Stimulated activated CD8-positive, alpha-beta memory T cell treated with anti-CD3 and anti-CD28 coated beads, Interleukin-15, amount 100 ng/mL, for 24 hours (primary cell): ENCODE results near the gene ATP5F1A.
"Not testable (repeated sequence)": the region's sequence is repeated elsewhere in the genome, so short reads cannot be mapped to it uniquely, and the experiment has no call there.

Experiments used
- DNase-seq: peaks from one replicate; pipeline ENCODE4 v3.0.0-alpha.2; 2020; ENCODE audit warnings: low read depth

The ATP5F1A gene

DNA sequence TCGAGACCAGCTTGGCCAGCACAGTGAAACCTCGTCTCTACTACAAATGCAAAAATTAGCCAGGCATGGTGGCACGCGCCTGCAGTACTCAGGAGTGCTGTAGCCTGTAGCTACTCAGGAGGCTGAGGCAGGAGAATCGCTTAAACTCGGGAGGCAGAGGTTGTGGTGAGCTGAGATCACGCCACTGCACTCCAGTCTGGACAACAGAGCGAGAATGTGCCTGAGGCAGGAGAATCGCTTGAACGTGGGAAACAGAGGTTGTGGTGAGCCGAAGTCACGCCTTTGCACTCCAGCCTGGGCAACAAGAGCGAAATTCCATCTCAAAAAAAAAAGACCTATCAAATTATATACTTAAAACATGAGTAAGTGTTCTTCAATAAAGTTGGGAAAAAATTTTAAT, 50.7 kb downstream of the ATP5F1A start:
- not testable (repeated sequence) for DNase-seq

DNA sequence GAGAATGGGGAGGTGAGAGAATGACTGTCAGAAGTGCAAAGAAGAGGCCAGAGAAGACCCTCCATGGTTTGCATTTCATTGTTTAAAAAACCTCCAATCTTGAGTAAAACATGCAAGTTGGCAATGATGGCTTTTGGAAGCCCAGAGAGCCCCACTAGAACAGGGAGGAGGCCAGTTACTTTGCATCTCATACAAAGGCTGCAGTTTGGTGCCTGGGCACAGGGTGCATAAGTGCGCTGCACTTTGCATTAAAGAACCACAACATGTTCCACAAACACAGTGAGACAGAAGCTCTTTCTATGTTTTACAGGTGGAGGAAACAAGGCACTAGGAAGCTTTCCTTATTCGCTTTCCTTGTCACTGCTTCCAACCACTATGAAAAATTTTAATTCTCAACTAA, 51.4 kb downstream of the ATP5F1A start:
- DNase-seq, result no peak

DNA sequence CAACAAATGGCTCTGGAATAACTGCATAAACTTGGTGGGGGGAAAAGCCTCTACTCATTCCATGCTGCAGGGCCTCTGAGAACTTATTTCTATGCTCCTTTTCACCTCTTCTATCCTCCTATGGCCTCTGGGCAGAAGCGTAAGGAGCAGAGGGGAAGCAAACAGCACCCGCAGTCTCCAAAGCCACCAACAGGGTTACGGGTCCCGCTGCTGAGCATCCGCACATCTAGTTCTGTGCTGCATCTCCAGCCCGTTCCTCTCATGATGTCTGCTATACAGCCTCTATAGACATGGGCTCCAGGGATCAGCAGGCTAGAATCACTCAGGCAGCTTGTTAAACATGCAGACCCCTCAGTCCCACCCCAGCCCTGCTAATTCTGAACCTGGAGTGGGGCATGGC, 52.0 kb downstream of the ATP5F1A start:
- no peak for DNase-seq

DNA sequence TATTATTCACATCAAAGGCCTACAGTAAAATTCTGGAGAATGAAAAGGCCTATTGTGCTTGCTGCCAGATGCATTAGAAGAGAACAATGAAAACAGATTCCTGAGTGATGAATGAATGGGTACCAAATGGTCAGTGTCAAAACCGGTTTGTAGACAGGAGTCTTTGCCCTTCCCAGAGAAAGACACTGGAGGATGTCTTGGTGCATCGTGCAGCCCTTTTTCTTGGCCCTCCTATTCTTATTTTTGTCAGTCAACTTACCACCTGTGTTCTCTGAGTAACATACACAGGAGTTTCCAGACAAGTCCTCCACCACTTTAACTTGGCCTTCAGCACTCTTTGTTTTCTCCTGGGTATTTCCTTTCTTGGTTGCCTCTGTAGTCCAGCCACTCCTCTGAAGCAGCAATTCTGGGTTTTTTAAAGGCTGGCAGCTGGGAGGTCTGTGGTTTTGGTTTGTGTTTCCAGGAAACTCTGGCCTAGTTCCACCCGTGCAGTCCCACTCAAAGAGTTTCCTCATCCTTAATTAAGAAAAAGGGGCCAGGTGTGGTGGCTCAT, 55.4 kb downstream of the ATP5F1A start:
- DNase-seq, result no peak

DNA sequence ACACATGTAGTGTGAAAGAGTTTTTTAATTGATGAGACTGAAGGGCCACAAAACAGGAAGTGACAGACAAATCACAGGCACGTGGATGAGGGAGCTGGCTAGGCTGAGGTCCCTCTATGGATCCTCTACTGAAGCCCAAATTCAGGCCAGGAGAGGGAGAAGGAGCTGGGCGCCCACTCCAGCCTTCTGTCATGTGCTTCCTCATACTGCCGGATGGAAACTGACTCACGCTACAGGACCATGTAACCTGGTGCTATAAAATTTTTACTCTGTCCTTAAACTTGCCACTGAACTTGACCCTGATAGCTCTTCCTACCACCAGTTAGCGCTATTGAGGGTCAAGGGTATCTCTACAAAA, 57.4 kb downstream of the ATP5F1A start:
- DNase-seq, result no peak

DNA sequence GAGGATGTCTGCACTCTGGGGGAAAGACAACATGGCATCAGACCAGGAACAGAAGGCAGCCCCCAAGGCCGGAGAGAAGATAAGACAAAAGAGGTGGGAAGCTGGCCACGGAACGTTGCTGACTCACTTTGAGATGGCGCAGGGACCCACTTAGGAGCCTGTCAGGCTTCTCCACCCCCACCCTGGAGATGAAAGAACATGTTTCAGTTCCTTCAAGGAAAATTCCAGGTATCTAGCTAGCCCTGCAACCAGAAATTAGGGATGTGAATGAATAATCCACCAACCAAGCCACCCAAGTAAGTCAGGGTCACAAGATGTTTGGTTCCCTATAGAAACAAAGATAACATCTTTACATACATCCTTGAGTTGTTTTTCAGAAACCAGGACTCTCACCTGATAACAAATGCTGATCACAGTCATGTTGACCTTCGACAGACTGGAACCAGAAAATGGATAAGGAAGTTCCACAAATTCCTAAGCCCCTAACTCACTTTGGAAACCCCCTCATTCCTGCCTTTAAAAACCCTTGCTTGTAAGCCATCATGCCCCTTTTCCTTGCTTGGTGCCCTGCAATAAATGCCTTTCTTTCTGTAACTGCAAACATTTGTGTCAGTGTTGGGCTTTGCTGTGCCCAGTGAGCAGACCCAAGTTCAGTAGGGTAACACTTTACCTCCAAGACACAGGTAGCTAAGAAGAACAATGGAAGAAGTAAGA, 57.9 kb downstream of the ATP5F1A start:
- no peak for DNase-seq

DNA sequence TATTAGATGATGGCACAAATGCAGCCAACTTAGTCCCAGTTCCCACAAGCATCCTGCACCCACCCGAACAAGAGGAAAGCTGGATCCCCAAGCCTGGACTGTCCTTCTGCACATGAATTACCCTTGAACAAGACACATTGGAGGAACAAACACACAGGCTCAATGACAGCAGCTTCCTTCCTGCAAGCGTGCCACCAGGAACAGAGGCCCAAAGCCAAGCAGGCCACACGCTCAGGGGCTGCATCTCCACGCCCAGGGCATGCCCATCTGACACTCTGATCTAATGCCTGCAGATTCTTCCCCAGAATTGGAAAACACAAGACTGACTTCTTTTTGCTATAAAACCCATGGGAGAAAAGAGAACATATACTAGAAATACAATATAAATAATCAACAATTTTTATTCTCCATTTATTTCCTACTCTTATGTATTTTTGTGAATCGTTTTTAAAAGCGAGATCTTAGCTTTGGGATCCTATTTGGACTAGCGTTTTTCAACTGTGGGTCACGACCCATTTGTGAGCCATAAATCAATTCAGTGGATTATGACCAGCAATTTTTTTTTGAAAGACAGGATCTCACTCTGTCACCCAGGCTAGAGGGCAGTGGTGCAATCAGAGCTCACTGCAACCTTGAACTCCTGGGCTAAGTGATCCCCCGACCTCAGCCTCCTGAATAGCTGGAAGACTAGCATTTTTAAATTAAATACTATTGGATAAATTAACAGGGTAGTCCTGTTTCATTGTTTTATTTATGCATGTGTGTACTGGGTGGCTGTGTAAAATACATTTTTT, 60.4 kb downstream of the ATP5F1A start:
- no peak for DNase-seq

DNA sequence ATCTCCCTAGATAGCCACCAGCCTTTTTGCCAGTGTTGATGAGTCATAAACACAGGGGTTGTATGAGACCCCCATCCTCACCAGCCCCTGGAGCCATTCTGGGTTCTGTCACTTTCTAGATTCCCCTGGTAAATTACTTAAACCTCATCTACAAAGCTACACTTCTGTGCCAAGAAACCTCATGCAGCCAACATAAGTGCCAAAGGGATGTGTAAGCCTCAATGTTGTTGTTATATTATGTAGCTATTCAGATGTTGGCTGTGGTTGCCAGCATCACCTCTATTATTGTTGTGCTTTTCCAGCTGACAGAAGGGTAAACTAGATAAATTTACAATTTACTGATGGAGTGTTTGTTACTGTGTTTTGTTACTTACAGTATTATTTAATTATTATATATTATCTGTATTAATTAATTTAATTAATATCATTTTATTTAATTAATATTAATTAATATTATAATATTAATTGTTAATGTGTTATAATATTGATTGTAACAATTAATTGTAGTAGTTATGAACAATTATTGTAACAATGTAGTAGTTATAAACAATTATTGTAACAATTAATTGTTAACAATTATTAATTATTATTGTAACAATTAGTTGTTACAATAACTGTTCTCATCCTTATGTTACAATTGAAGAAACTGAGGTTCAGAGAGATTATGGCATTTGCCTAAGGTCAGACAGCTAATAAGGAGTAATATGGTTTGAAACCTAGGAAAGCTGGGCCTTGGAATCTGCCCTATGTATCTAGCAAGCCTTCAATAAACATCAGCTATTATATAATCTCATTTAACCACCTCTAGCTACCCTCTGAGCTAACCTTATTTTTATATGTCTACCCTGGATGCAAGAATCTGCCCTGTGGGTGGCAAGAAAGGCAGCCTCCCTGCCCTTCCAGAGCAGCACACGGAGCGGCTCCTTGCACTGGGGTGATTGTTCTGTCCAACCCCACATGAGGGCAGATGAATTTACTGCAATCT, 62.1 kb downstream of the ATP5F1A start:
- DNase-seq, result no peak

DNA sequence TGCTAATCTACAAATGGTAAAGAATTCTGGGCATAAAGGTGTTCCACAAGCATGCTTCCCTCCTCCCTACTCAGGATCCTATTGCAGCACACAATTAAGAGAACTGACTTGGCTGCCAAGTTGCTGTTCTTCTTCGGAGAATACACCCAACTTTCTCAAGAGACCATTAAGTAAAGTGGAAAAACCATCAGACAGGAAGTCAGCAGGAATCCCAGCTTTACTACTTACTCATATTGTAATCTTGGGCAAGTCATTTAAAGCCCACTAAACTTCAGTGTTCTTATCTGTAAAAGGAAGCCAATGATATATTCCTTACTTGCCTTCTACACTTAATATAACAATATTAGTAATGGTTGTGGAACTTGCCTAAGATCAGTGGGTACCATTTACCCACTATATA, 63.9 kb downstream of the ATP5F1A start:
- no peak for DNase-seq

DNA sequence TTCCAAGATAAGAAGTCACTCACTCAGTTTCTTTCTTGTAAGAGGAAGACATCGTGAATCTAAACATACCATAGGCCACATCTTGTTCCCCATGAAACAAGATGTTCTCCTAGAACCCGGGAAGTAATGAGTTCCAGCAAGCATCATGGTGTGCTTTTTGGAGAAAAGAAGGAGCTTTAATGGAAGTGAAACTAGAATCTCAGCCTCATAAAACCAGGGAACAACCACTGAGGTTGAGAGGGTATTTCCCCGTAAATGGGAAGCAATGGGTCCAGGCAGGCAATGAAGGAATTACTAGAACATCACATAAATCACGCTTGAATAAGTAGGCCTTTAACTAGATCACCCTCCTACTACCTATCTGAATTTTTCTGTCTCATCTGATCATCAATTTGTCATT, 66.4 kb downstream of the ATP5F1A start:
- DNase-seq, result no peak
